GM21576 (cell line): ENCODE measurements around the gene STX17.
A peak's percentile ranks its signal among the peaks of the same experiment; 100 is the strongest.
"Not testable (repeated sequence)": the region's sequence is repeated elsewhere in the genome, so short reads cannot be mapped to it uniquely, and the experiment has no call there.

ENCODE experiments used
- ATAC-seq: cut with Tn5 transposase; IDR thresholded peaks from one replicate; pipeline ENCODE4 v1.9.1; 2021; ENCODE audit warnings: mild to moderate bottlenecking, moderate library complexity; ENCODE audit not compliant: unreplicated experiment

Gene STX17

GRCh38 chr9:99906403-99907207 is at the start of gene STX17:
Gene STX17, plus strand, starts transcription at chr9:99906654. Its CDS starts 8,586 bp downstream, at chr9:99915240.
- ATAC-seq = peak; percentile 84

- ATAC-seq = not testable (repeated sequence)
Measured at GRCh38 chr9:99857576-99857975, 48.9 kb upstream of the STX17 start.

- no peak for ATAC-seq
Measured at GRCh38 chr9:99858087-99858486, 48.4 kb upstream of the STX17 start.

- no peak for ATAC-seq
Measured at GRCh38 chr9:99859243-99859980, 47.0 kb upstream of the STX17 start.

- no peak for ATAC-seq
Measured at GRCh38 chr9:99860266-99860665, 46.2 kb upstream of the STX17 start.

DNA sequence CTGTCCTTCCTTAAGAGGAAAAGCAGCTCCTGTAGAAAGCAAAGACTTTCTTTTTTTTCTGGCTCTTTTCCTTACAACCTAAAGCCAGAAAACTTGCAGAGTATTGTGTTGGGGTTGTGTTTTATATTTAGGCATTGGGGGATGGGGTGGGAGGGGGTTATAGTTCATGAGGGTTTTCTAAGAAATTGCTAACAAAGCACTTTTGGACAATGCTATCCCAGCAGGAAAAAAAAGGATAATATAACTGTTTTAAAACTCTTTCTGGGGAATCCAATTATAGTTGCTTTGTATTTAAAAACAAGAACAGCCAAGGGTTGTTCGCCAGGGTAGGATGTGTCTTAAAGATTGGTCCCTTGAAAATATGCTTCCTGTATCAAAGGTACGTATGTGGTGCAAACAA is 42.5 kb upstream of the STX17 start:
- ATAC-seq = no peak

- no peak for ATAC-seq
Measured at GRCh38 chr9:99866398-99866797, 40.1 kb upstream of the STX17 start.

- no peak for ATAC-seq
Measured at GRCh38 chr9:99867536-99867935, 38.9 kb upstream of the STX17 start.

GRCh38 chr9:99867968-99868367 is 38.5 kb upstream of the STX17 start:
- no peak for ATAC-seq

DNA sequence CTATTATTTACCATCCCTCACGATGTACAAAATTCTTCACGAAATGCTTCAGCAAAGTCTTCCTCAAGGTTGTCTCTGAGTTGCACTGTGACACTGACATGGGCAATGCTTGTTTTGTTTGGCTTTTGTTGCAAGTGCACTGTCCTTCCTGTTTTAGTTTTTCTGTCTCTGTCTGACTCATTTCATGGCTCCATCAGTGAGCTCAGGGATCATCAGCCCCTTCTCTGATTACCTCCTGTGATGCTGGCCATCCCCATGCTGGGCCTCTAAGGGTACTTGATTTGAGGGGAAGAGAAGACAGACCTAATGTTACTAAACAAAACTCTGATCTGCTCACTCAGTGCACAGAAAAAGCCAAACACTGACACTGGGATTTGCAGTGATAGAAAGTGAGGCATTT is 37.6 kb upstream of the STX17 start:
- ATAC-seq = peak; percentile 82

DNA sequence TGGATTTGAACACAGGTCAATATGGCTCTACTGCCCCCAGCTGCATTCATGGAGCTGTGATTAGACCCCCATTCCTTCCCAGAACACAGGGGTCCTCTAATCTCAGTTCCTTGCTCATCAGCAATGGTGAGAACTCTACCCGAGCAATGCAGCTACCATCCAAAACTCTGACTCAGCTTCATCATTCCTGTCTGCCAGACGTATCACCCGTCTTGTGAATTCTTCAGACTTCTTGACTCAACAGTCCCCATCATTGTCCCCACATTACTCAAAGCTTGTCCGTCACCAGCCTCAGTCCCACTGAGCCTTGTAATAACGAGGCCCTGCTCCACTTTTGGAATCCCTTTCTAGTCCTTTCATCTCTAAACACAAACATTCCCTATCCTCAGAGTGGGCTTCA is 36.3 kb upstream of the STX17 start:
- ATAC-seq = no peak

DNA sequence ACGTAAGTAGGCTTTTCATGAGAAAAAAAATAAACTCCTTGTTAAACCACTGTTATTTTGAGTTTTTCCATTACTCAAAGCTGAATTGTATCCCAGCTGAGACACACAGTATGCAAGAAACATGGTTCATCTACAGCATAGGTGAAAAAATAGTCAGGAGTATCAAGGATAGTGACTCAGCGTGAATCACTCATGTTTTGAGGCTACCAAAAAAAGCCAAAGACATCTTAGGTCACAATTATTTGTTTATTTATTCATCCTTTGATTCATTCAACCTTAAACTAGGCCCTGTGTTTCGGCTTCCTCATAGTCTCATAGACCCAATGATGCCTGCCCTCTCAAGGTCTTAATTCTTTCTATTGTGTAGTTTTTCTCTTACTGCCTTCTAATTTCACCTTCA is 32.9 kb upstream of the STX17 start:
- ATAC-seq = no peak

- no peak for ATAC-seq
Measured at GRCh38 chr9:99873943-99874584, 32.4 kb upstream of the STX17 start.

DNA sequence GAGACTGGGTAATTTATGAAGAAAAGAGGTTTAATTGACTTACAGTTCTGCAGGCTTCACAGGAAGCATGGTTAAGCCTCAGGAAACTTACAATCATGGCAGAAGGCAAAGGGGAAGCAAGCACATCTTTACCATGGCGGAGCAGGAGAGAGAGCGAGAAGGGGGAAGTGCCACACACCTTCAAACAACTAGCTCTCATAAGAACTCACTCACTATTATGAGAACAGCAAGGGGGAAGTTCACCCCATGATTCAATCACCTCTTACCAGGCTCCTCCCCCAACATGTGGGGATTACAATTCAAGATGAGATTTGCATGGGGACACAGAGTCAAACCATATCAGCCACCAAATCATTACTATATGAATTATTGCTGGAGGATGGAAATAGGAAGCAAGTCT is 30.3 kb upstream of the STX17 start:
- ATAC-seq = no peak

DNA sequence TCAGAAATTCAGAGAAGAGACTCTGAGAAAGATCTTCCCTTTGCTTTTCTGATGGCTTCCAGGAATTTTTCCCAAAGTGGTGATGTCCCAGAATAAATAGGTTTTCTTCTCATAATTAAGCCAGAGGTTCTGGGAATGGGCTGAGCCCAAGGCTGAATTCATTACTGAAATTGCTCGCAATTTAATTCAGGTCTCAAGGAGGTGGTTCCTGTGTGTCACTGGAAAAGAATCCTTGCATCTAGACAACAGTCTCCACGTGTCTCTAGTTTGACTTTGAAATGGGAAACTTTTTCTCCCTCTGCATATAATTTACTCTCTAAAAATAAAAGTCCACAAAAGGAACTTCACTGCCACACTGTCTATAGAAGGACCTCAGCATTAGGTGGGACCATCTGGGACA is 27.8 kb upstream of the STX17 start:
- ATAC-seq = no peak

DNA sequence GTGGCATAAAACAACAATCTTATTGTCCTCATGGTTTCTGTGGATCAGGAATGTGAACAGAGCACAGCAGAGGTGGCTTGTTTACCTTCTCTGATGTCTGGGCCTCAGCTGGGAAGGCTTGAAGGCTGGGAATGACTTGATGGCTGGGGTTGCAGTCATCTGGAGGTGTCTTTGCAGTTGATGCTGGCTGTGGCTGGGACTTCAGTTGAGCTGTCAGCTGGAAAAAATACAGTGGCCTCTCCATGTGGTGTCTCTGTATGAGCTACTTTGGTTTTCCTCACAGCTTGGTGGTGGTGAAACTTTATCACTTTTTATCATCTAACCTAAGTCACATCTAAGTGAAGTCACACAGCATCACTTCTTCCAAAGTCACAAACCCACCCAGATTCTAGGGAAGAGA is 24.7 kb upstream of the STX17 start:
- ATAC-seq = no peak

DNA sequence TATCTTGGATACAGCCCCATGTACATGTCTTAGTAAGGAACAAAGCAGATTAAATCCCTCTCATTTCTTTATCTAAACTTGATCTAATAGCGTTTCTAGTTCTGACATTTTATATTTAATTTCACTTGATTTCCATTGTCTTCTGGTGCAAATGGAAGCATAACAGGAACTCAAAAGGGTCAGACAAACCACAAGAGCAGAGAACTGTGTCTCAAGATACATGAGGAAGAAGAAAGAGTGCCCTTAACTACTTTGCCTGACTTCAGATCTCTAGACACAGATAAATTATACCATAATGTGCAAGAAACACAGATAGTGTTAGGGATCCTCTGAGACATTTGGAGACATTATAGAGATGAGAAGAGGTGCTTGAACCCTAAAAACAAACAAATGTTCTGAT is 20.7 kb upstream of the STX17 start:
- ATAC-seq = no peak

DNA sequence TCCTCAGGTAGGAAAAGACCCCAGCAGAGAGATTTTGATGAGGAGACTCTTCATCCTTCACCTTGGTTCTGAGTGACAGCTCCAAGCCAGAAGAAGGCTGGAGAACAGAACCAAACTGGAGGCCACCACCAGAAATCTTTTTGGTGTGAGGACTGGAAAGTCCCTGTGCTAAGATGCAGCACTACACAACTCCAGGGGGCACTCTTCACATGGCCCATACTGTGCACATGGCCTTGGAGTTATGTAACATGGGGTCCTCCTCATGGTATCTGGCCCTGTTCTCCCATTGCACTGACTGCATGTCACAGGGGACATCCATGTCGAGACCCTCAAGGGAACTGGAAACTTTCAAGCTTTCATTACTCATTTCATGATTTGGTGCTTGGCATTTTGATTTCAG is 17.3 kb upstream of the STX17 start:
- no peak for ATAC-seq

DNA sequence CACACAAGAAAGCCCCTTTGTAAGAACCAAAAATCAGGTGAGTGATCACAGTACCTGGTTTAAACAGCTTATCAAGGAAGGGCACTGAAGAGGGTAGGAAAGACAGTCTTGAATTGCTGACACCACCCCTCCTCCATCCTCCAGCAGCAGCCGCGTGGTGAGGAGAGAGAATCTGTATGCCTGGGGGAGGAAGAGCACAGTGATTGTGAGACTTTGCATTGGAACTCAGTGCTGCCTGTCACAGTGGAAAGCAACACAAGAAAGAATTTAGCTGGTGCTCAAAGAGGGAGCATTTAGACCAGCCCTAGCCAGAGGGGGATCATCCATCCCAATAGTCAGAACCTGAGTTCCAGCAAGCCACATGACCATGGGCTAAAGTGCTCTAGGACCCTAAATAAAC is 11.6 kb upstream of the STX17 start:
- ATAC-seq = no peak

DNA sequence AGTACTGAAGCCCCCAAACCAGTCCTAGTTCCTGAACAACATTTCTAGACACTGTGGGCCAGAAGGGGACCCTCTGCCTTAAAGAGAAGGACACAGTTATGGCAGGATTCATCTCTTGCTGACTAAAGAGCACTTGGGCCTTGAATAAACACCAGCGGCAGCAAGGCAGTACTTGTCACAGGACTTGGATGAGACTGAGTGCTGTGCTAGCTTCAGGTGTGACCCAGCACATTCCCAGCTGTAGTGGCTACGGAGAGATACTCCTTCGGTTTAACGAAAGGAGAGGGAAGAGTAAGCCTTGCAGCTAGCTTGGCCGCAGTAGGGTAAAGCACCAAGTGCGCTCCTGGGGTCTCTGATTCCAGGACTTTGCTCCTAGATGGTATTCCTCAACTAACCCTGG is 10.9 kb upstream of the STX17 start:
- ATAC-seq = no peak

DNA sequence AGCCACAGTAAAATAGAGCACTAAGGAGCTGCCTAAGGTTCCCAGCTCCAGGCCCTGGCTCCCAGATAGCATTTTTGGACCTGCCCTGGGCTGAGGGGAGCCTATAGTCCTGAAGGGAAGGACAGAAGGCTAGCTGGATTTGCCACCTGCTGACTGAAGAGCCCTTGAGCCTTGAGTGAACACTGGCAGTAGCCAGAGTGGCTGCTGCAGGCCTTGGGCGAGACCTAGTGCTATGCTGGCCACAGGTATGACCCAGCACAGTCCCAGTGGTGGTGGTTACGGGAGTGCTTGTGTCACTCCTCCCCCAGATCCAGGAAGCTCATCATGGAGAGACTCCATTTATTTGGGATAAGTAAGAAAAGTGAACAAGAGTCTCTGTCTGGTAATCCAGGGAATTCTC is 10.3 kb upstream of the STX17 start:
- no peak for ATAC-seq

DNA sequence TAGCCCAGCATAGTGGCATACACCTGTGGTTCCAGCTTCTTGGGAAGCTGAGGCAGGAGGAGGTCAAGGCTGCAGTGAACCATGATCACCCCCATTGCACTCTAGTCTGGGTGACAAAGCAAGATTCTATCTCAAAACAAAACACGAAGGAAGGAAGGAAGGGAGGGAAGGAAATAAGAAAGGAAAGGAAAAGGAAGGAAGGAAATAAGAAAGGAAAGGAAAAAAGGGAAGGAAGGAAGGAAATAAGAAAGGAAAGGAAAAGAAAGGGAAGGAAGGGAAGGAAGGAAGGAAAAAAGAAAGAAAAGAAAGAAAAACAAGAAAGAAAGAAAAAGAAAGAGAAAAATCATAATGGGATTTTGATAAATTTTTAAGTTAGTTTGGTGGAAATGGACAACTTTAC is 3.1 kb upstream of the STX17 start:
- no peak for ATAC-seq
